ENCODE data around the gene FLOT2. TPM values are rescaled to one million over a fixed set of nuclear protein-coding genes. Genes with fewer than 3 reads are reported as not detected.

Gene FLOT2
- total and polyA plus RNA-seq, 2 of the 8 experiments (the other 6 are each of a cell fraction or from before 2014, with no cell fraction given), result 116 to 189 TPM

DNA sequence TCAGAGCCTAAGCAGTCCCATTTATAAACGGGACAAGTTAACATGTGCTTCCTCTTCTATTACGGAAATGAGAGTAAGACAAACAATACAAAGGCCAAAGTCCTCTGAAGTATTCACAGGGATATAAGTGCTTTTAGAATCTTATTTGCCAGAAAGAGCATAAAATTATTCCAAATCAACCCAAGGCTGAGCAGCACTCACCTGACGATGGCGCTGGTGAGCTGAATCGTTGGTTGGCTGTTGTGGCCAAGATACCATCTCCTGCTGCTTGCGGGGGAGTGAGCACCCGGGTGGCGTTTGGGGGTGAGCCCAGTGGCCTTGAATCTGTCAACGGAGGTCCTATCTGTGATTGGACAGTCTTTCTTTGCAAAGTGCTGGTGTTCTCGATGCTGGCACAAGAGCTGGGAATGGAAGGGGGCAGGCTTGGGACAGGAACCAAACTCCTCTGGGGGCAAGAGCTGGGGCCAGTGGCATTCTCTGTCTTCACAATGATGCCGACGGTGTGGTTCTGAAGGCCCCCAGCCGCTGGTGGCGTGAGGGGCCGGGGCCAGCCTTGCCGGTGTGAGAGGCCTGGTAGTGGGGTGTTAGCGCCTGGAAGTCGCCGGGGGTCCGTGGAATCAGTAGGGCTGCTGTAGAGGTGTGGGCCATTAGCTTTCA is 14.9 kb upstream of the FLOT2 start (continued):
- TF ChIP-seq SP4 (IDR thresholded peaks at IDR 0.05; ENCODE audit: low read length) (no peak), HDAC2 (IDR thresholded peaks at IDR 0.05; ENCODE audit: borderline replicate concordance in 1 of 2, low read depth in 2 of 2, low read length in 2 of 2) (no peak), EGR1 (IDR thresholded peaks at IDR 0.05; ENCODE audit: borderline replicate concordance, low read depth, low read length) (no peak), RAD21 (IDR thresholded peaks at IDR 0.05 in 1 of 2, conservative IDR thresholded peaks at IDR 0.05 in 1 of 2; ENCODE audit: low read depth in 2 of 2, low read length in 2 of 2) (peak; percentile 19 to 44; a peak in 1 of 4 replicates), TCF12 (IDR thresholded peaks at IDR 0.05; ENCODE audit: low read depth, low read length) (no peak), KDM4A (IDR thresholded peaks at IDR 0.05; ENCODE audit: low read depth, low read length, severe bottlenecking) (no peak), SUZ12 (IDR thresholded peaks at IDR 0.05; ENCODE audit: low read length) (no peak)

All from H1 (cell line).